ENCODE measurements around the gene LPAR2.
"Not testable (repeated sequence)": the region's sequence is repeated elsewhere in the genome, so short reads cannot be mapped to it uniquely, and the experiment has no call there.

LPAR2 gene

DNA sequence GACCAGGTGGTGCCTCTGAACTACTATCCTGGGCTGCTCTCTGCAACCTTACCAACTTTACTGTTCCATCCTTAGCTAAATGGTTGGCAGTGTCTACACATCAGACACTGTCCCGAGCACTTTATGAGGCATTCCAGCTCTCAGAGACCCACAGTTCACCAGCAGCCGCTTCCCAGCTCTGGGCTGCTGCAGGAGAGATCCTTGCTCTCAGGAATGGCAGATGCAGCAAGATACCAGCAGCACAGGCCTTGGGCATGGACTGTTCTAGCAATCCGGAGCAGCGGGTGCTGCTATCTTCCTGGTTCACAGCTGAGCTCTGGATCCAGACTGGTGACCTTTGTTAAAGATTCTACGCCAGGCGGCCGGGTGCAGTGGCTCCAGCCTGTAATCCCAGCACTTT, 3.3 kb upstream of the LPAR2 start:
- no peak for DNase-seq (ENCODE audit: low read depth)

GRCh38 chr19:19630426-19630825, 2.4 kb upstream of the LPAR2 start:
- DNase-seq (ENCODE audit: low read depth) = no peak

DNA sequence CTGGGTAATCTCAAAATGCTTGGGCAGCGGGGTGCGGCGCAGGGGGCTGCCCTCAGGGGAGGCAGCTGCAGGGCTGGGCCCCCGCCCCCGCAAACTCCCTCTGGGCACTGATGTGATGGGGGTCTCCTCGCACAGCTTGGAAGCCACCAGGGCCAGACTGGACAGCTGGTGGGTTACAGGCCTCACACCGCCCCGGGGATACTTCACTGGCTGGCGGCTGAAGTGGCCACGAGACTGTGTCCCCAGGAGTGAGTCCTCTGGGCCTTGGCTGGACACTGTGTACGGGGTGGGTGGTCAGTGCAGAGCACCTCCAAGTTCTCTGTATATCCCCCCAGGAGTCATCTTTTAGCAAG, 2.0 kb upstream of the LPAR2 start:
- no peak for DNase-seq (ENCODE audit: low read depth)

DNA sequence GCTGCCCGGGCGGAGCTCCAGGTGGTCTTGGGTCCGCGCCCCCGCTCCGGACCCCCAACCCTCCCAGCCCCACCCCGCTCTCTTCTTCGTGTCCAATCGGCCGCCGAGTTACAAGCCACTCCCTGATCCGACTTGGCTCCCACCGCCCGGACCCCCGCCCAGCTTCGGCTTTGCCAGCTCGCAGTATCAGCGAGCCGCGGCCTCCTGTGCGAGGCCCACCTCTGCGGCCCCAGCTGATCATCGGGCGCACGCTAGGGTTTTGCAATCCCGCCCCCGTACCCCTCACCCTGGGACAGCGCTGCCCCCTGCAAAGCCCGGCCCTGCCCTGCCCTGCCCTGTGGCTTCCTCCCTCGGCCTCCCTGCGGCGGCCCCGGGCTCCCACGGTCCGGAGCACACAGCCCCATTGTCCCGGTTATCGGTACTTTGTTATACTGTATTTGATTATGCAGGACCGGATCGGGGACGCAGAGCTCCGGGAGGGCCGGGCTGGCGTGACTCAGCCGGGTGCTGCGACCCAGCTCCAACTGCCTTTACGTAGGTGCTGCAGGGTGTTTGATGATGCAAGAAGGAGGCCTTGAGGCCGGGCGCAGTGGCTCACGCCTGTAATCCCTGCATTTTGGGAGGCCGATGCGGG, 598 bp upstream of the LPAR2 start:
- peak; percentile 72 for DNase-seq (ENCODE audit: low read depth)

DNA sequence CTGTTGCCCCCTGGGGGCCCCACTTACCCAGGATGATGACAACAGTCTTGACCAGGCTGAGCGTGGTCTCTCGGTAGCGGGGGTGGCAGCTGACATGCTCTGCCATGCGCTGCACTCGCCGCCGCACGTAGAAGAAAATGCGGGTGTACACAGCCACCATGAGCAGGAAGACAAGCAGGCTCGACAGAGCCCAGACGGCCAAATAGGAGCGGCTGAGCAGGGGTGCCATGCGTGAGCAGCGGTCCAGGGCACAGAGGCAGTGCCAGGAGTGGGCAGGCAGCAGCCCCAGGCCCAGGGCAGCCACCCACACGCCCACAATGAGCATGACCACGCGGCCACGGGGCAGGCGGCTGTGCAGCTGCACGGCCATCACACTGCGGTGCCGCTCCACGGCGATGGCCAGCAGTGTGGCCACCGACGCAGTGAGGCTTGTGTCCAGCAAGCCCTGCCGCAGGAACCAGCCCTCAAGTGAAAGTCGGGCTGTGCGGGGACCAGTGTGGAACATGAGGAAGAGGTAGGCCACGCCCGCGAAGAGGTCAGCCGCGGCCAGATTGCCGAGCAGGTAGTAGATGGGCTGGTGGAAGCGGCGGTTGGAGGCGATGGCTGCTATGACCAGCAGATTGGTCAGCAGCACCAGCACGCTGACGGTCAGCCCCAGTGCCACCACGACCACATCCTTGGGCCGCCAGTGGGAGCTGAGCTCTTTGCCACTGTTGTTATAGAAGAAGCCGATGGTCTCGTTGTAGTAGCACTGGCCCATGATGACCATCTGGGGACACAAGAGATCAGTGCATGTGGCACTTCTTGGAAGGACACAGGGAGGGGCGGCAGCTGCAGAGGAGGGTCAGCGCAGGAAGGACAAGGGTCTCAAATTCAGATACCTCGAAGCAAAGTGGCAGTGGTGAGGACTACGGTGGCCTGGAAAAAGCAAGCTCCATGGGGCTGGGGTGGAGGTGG, 1.2 kb downstream of the LPAR2 start:
- no peak for DNase-seq (ENCODE audit: low read depth)

DNA sequence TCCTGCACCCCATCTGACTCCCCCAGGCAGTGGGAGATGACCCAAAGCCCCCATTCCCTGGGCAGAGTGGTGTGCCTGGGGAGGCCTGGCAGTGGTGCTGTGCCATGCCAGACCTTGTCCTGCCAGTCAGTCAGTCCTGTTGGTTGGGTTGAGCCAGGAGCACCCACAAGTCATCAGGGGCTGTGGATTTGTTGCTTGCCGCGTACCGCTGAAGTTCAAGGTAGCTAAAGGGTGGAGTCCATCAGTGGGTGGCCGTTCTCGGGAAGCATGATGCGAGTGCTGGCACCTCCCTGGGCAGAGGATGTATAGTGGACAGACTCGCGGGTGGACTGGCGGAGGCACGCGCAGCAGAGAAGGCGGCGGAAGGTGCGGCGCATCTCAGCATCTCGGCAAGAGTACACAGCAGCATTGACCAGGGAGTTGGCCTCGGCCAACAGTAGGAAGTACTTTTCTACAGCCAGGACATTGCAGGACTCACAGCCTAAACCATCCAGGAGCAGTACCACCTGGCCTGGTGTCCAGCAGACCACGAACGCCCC, 3.9 kb downstream of the LPAR2 start:
- DNase-seq (ENCODE audit: low read depth) = no peak

GRCh38 chr19:19623383-19623782, 4.6 kb downstream of the LPAR2 start:
- no peak for DNase-seq (ENCODE audit: low read depth)

GRCh38 chr19:19619849-19620210, 8.2 kb downstream of the LPAR2 start:
- no peak for DNase-seq (ENCODE audit: low read depth)

- DNase-seq (ENCODE audit: low read depth) = no peak
Measured at GRCh38 chr19:19619181-19619848, 8.7 kb downstream of the LPAR2 start.

- DNase-seq (ENCODE audit: low read depth) = peak; percentile 95
Measured at GRCh38 chr19:19618219-19619051, 9.6 kb downstream of the LPAR2 start, which contains the start of gene PBX4. TSS of gene PBX4 (minus strand) at chr19:19618687. CDS start at chr19:19618629, 58 bp downstream.

DNA sequence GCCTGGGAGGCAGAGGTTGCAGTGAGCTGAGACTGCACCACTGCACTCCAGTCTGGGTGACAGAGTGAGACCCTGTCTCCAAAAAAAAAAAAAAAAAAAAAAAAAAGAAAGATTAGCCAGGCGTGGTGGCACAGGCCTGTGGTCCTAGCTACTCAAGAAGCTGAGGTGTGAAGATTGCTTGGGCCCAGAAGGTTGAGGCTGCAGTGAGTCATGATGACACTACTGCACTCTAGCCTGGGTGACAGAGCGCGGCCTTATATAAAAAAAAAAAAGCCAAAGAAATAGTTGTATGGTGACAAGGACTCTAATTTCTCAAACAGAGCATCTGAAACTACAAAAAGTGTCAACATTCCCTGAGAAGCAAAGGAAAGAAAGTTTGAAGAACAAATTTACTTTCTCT, 12.9 kb downstream of the LPAR2 start:
- DNase-seq (ENCODE audit: low read depth) = peak; percentile 83

- peak; percentile 51 for DNase-seq (ENCODE audit: low read depth)
Measured at GRCh38 chr19:19613506-19613905, 14.5 kb downstream of the LPAR2 start.

- DNase-seq (ENCODE audit: low read depth) = no peak
Measured at GRCh38 chr19:19610376-19611202, 17.4 kb downstream of the LPAR2 start.

DNA sequence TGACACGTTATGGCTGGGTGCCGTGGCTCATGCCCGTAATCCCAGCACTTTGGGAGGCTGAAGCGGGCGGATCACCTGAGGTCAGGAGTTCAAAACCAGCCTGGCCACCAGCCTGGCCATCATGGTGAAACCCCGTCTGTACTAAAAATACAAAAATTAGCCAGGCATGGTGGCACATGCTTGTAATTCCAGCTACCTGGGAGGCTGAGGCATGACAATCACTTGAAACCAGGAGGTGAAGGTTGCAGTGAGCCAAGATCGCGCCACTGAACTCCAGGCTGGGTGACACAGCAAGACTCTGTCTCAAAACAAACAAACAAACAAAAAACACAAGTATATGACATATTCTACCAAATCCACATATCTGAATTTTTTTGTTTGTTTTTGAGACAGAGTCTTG, 21.3 kb downstream of the LPAR2 start:
- DNase-seq (ENCODE audit: low read depth) = not testable (repeated sequence)

DNA sequence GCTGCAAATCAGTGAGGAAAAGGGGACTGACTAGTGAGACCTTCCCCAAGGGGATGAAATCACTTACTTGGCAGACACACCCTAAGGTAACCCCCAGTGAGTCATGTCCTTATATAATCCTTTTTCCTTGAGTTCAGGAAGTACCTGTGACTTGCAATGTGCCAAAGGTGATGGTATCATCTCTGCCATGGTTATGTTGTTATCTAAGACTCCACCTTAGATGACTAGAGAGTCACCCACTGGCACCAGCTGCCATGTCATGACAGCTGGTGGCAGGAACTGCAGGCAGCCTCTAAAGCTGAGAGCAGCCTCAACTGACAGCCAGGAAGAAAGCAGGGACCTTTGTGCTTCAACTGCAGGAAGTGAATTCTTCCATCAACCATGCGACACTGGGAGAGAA, 22.0 kb downstream of the LPAR2 start:
- peak; percentile 57 for DNase-seq (ENCODE audit: low read depth)

GRCh38 chr19:19602713-19603324, 25.2 kb downstream of the LPAR2 start:
- DNase-seq (ENCODE audit: low read depth) = no peak

DNA sequence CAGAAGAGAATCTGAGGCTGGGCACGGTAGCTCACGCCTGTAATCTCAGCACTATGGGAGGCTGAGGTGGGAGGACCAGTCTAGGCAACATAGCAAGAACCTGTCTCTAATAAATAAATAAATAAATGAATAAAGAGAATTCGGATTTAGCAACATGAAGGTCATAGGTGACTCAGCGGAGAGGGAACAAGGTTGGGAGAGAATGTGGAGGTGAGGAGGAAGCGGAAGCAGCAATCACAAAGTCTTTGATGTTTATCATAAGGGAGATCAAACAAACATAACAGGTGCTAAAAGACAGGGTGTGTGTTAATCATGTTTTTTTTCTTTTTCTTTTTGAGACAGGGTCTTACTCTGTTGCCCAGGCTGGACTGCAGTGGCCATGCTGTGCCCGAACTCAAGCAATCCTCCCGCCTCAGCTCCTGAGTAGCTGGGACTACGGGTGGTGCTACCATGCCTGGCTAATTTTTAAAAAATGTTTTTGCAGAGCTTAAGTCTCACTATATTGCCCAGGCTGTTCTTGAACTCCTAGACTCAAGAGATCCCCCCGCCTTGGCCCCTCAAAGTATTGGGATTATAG, 25.8 kb downstream of the LPAR2 start:
- no peak for DNase-seq (ENCODE audit: low read depth)

- DNase-seq (ENCODE audit: low read depth) = no peak
Measured at GRCh38 chr19:19600793-19601330, 27.2 kb downstream of the LPAR2 start.

GRCh38 chr19:19598728-19599451, 29.1 kb downstream of the LPAR2 start:
- DNase-seq (ENCODE audit: low read depth) = not testable (repeated sequence)

Measured in ELR (cell line).